ENCODE results near the gene ISM1. TPM values are rescaled to one million over a fixed set of nuclear protein-coding genes. Genes with fewer than 3 reads are reported as not detected.

ISM1 gene
- total RNA-seq, 1 donor from 2014 or later = 0.98 TPM

DNA sequence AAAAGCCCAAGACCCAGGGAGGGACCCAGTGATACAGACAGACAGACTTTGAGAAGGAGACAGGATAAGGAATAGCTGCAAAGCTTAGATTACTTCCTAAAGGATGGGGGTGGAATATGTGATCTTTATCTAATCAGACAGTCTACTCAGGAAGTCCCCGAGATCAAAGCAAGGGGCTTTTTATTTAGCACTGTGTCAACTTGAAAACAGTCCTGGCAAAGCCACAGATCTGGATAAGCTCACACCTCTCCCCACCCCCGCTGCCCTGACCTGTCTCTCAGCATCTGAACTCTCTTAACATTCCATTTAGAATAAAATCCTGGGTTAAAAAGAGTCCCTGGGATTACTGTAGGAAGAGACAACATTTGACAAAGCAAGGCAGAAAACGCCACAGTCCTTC is 101.5 kb downstream of the ISM1 start:
- DNase-seq (ENCODE audit: low read depth) = no peak
- Mint-ChIP-seq H3K9me3 (ENCODE audit: unreplicated experiment) (peaks cover under 1% of the 10 kb centered on the region), H3K27me3 (ENCODE audit: low read depth, unreplicated experiment) (no peaks in the 10 kb centered on the region), H3K27ac (ENCODE audit: unreplicated experiment) (peak overlapping the region; percentile 21), H3K4me1 (ENCODE audit: low read depth, unreplicated experiment) (peaks cover 3% of the 10 kb centered on the region), H3K4me3 (ENCODE audit: unreplicated experiment) (no peak overlapping the region), H3K36me3 (ENCODE audit: low read depth, unreplicated experiment) (no peaks in the 10 kb centered on the region)
- Histone ChIP-seq H3K4me1 (ENCODE audit: insufficient read depth, low read length) (no peaks in the 10 kb centered on the region), H2AFZ (ENCODE audit: low read depth, low read length) (no peak overlapping the region), H3K27me3 (ENCODE audit: insufficient read depth, low read length) (peaks cover 3% of the 10 kb centered on the region), H3K36me3 (ENCODE audit: insufficient read depth, low read length) (no peaks in the 10 kb centered on the region), H3K9ac (ENCODE audit: low read length) (no peak overlapping the region), H3K79me2 (ENCODE audit: insufficient read depth, low read length) (no peaks in the 10 kb centered on the region), H3K27ac (ENCODE audit: low read depth, low read length) (no peak overlapping the region), H3K4me3 (ENCODE audit: insufficient read depth, low read depth, low read length) (no peak overlapping the region), H4K20me1 (ENCODE audit: insufficient read depth, low read length) (no peaks in the 10 kb centered on the region), H3K4me2 (ENCODE audit: low read length) (no peak overlapping the region), H3K9me3 (ENCODE audit: insufficient read depth, low read depth, low read length) (no peaks in the 10 kb centered on the region)
- FAIRE-seq = no peak
- TF ChIP-seq, protein P1, sequence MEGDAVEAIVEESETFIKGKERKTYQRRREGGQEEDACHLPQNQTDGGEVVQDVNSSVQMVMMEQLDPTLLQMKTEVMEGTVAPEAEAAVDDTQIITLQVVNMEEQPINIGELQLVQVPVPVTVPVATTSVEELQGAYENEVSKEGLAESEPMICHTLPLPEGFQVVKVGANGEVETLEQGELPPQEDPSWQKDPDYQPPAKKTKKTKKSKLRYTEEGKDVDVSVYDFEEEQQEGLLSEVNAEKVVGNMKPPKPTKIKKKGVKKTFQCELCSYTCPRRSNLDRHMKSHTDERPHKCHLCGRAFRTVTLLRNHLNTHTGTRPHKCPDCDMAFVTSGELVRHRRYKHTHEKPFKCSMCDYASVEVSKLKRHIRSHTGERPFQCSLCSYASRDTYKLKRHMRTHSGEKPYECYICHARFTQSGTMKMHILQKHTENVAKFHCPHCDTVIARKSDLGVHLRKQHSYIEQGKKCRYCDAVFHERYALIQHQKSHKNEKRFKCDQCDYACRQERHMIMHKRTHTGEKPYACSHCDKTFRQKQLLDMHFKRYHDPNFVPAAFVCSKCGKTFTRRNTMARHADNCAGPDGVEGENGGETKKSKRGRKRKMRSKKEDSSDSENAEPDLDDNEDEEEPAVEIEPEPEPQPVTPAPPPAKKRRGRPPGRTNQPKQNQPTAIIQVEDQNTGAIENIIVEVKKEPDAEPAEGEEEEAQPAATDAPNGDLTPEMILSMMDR (IDR thresholded peaks at IDR 0.05; ENCODE audit: insufficient read depth, low read depth, low read length) = no peak
- no peak for TF ChIP-seq EZH2 (IDR thresholded peaks at IDR 0.05; ENCODE audit: insufficient read depth, low read length)

DNA sequence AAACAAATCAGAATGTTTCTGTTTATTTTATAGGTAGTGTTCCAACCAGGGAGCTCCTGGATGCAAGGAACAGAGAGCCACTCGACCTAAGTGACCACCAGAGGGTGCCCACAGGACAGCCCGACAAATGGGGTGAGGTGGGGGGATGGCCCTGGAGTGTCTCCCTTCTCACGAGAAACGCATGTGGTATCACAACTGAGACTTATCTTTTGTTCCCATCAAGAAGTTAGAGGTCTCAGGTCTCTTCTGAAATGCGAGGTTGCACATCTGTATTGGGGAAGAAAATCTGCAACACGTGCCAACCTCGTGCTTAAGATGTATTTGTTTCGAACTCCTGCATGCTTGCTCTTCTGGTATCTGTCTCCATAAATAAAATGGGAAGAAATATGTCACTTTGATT is 104.0 kb downstream of the ISM1 start:
- Mint-ChIP-seq H3K36me3 (ENCODE audit: low read depth, unreplicated experiment) (no peaks in the 10 kb centered on the region), H3K27ac (ENCODE audit: unreplicated experiment) (no peak overlapping the region), H3K27me3 (ENCODE audit: low read depth, unreplicated experiment) (no peaks in the 10 kb centered on the region), H3K4me3 (ENCODE audit: unreplicated experiment) (no peak overlapping the region), H3K9me3 (ENCODE audit: unreplicated experiment) (no peaks in the 10 kb centered on the region), H3K4me1 (ENCODE audit: low read depth, unreplicated experiment) (peaks cover 3% of the 10 kb centered on the region)
- no peak overlapping the region for H2AFZ ChIP-seq (ENCODE audit: low read depth, low read length)
- H3K9me3 ChIP-seq (ENCODE audit: insufficient read depth, low read depth, low read length) = no peaks in the 10 kb centered on the region
- FAIRE-seq (no peak), DNase-seq (ENCODE audit: low read depth) (no peak)
- no peak overlapping the region for H3K9ac ChIP-seq (ENCODE audit: low read length)
- peaks cover 3% of the 10 kb centered on the region for H3K27me3 ChIP-seq (ENCODE audit: insufficient read depth, low read length)
- no peak overlapping the region for H3K4me3 ChIP-seq (ENCODE audit: insufficient read depth, low read depth, low read length)
- H3K4me2 ChIP-seq (ENCODE audit: low read length) = no peak overlapping the region
- H3K4me1 ChIP-seq (ENCODE audit: insufficient read depth, low read length) = no peaks in the 10 kb centered on the region
- no peak for TF ChIP-seq EZH2 (IDR thresholded peaks at IDR 0.05; ENCODE audit: insufficient read depth, low read length)
- TF ChIP-seq, protein P1 (IDR thresholded peaks at IDR 0.05; ENCODE audit: insufficient read depth, low read depth, low read length) = peak; percentile 34
- H3K79me2 ChIP-seq (ENCODE audit: insufficient read depth, low read length) = no peaks in the 10 kb centered on the region
- H3K36me3 ChIP-seq (ENCODE audit: insufficient read depth, low read length) = no peaks in the 10 kb centered on the region
- H4K20me1 ChIP-seq (ENCODE audit: insufficient read depth, low read length) = no peaks in the 10 kb centered on the region
- H3K27ac ChIP-seq (ENCODE audit: low read depth, low read length) = no peak overlapping the region

DNA sequence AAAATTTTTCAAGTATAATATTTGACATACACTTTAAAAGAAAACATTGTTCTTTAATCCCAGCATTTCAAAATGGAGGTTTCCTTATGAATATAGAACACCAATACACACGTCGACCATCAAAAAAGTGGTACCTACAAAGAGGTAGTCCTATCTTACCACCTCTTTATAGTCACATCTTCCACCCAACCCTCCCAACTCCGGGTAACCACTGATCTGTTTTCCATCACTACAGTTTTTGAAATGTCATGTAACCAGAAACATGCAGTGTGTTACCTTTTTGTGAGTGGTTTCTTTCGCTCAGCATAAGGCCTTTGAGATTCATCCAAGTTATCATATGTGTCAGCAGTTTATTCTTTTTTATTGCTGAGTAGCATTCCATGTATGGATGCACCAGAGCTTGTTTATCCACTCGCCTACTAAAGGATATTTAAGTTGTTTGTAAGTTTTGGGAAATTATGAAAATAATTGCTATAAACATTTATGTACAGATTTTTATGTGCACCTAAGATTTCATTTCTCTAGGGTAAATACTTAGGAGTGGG is 104.8 kb downstream of the ISM1 start:
- no peak overlapping the region for H3K27ac ChIP-seq (ENCODE audit: low read depth, low read length)
- H3K4me3 ChIP-seq (ENCODE audit: insufficient read depth, low read depth, low read length) = no peak overlapping the region
- no peaks in the 10 kb centered on the region for H4K20me1 ChIP-seq (ENCODE audit: insufficient read depth, low read length)
- H2AFZ ChIP-seq (ENCODE audit: low read depth, low read length) = no peak overlapping the region
- no peaks in the 10 kb centered on the region for H3K4me1 ChIP-seq (ENCODE audit: insufficient read depth, low read length)
- H3K36me3 ChIP-seq (ENCODE audit: insufficient read depth, low read length) = no peaks in the 10 kb centered on the region
- H3K9me3 ChIP-seq (ENCODE audit: insufficient read depth, low read depth, low read length) = no peaks in the 10 kb centered on the region
- H3K79me2 ChIP-seq (ENCODE audit: insufficient read depth, low read length) = no peaks in the 10 kb centered on the region
- H3K9me3 Mint-ChIP-seq (ENCODE audit: unreplicated experiment) = no peaks in the 10 kb centered on the region
- H3K27me3 ChIP-seq (ENCODE audit: insufficient read depth, low read length) = peaks cover 3% of the 10 kb centered on the region
- TF ChIP-seq EZH2 (IDR thresholded peaks at IDR 0.05; ENCODE audit: insufficient read depth, low read length) = no peak
- TF ChIP-seq, protein P1 (IDR thresholded peaks at IDR 0.05; ENCODE audit: insufficient read depth, low read depth, low read length) = no peak
- no peak overlapping the region for H3K9ac ChIP-seq (ENCODE audit: low read length)
- no peak overlapping the region for H3K27ac Mint-ChIP-seq (ENCODE audit: unreplicated experiment)
- DNase-seq (ENCODE audit: low read depth) = no peak
- H3K4me3 Mint-ChIP-seq (ENCODE audit: unreplicated experiment) = no peak overlapping the region
- no peaks in the 10 kb centered on the region for H3K36me3 Mint-ChIP-seq (ENCODE audit: low read depth, unreplicated experiment)
- FAIRE-seq = no peak
- peaks cover 9% of the 10 kb centered on the region for H3K4me1 Mint-ChIP-seq (ENCODE audit: low read depth, unreplicated experiment)
- H3K27me3 Mint-ChIP-seq (ENCODE audit: low read depth, unreplicated experiment) = no peaks in the 10 kb centered on the region
- H3K4me2 ChIP-seq (ENCODE audit: low read length) = no peak overlapping the region
